ENCODE measurements around the gene PIEZO1. TPM values are rescaled to one million over a fixed set of nuclear protein-coding genes. Genes with fewer than 3 reads are reported as not detected.

PIEZO1 gene
- total RNA-seq, 1 donor from 2014 or later, result 164 TPM

DNA sequence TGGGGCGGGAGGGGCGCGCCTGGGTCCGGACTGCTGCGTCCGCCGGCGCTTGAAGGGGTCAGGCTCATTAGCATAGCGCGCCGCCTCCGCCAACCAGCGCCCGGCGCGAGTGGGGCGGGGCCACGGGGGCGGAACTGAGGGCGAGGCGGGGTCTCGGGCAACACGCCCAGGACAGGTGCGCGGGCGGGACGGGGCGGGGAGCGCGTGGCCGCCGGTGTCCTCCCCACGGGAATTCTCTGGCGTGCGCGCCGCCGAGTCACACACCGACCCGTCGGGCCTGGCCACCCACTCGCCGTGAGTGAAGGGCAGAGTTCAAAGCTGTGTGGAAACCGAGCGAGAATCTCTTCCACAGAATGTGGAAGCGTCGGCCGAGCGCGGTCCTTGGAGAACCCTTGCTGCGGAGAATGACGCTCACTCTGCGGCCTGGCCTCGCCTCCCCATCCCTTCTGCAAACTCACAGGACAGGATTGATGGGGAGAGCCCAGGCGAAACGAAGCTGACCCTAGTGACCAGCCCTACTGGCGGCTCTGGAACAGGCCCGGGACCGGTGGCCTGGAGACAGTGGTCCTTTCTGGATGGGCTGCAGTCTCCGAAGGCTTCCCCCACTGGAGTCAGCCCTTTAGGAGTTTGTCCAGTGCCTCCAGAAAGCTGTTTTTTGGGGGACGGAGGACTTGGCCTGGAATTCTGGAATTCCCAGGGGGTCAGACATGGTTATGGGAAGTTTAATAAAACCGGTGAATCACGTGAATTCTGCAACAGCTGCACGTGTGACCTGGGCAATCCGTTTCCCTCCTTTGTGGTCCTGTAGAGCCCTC, 98.4 kb downstream of the PIEZO1 start, which contains the start of gene SNAI3:
Gene SNAI3, minus strand, starts transcription at position 69 of the 815 bp plus-strand sequence. CDS start 101 bp downstream, outside the sequence.
- Histone ChIP-seq H3K27ac (peak within 1 kb of the TSS; percentile 78), H3K36me3 (no peaks in the 10 kb centered on the region), H3K27me3 (ENCODE audit: low read depth) (peaks cover 58% of the 10 kb centered on the region), H3K4me1 (peaks cover 55% of the 10 kb centered on the region), H3K4me3 (peak within 1 kb of the TSS; percentile 78), H3K9me3 (no peaks in the 10 kb centered on the region)
- TF ChIP-seq, protein P1, sequence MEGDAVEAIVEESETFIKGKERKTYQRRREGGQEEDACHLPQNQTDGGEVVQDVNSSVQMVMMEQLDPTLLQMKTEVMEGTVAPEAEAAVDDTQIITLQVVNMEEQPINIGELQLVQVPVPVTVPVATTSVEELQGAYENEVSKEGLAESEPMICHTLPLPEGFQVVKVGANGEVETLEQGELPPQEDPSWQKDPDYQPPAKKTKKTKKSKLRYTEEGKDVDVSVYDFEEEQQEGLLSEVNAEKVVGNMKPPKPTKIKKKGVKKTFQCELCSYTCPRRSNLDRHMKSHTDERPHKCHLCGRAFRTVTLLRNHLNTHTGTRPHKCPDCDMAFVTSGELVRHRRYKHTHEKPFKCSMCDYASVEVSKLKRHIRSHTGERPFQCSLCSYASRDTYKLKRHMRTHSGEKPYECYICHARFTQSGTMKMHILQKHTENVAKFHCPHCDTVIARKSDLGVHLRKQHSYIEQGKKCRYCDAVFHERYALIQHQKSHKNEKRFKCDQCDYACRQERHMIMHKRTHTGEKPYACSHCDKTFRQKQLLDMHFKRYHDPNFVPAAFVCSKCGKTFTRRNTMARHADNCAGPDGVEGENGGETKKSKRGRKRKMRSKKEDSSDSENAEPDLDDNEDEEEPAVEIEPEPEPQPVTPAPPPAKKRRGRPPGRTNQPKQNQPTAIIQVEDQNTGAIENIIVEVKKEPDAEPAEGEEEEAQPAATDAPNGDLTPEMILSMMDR (IDR thresholded peaks at IDR 0.05), result no peak
- DNase-seq (peak; percentile 92), ATAC-seq (peak; percentile 95 to 96)
- intact Hi-C loops (cut with DNase I), result no loop called here

DNA sequence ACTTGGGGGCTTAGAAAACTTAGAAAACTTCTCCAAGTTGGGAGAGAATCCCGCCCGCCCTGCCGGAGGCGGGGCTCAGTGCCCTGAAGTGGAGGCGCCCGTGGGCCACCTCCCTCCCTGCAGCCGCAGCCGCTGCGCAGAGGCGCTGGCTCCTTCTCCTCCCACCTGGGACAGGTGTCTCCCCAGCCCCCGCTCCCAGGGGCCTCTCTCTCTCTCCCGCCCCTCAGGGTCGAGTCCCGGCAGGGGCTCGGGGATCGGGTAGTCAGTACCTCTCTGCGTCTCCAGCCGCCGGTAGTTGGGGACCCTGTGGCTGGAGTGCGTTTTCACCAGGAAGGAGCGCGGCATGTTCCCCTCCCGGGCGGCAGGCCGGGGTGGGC, 99.0 kb downstream of the PIEZO1 start:
- no peaks in the 10 kb centered on the region for H3K9me3 ChIP-seq
- H3K4me3 ChIP-seq, result peak overlapping the region; percentile 78
- H3K4me1 ChIP-seq, result peaks cover 55% of the 10 kb centered on the region
- peaks cover 58% of the 10 kb centered on the region for H3K27me3 ChIP-seq (ENCODE audit: low read depth)
- DNase-seq, result peak; percentile 74
- TF ChIP-seq, protein P1 (IDR thresholded peaks at IDR 0.05), result no peak
- peak; percentile 77 for ATAC-seq
- peak overlapping the region; percentile 78 for H3K27ac ChIP-seq
- no peaks in the 10 kb centered on the region for H3K36me3 ChIP-seq
- intact Hi-C loops (cut with DNase I), result no loop called here

DNA sequence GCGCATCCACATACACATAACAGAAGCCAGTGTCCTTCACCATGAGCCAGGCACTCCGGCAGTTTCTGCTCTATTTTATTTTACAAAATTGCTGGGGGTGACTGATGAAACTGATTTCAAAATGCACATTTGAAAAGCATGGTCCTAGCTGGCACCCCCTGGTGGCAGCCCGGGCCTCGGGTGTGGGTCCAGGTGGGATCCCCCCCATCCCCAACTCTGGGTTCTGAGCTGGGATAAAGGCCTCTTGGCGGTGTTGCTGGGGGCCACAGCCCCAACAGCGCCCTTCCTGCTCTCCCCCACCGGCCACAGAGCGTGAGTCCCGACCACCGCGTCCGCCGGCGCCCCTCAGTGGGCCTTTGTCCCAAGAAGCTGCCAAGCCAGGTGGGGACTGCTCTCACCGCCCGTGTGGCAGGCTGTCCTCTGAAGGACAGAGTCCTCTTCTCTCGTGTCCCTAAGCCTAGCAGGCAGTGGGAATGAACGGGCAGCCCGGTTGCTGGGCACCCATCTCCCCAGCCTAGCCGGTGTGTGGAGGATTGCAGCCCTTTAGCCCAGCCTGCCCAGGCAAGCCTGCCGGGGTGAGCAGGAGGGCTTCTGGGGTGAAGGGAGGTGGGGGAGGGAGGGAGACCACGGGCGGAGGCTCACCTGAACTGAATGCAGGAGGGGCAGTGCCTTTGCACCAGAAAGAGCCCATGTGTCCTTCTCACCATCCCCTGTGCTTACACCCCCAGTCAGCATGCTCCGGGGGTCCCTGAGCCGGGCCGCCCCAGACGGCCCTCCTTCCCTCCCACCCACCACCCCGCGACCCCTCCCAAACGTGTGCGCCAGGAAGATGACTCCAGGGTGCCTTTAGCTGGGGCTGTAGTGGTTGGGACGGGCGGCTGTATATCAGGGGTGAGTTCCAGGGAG, 99.6 kb downstream of the PIEZO1 start:
- Histone ChIP-seq H3K36me3 (peaks cover 4% of the 10 kb centered on the region), H3K9me3 (no peaks in the 10 kb centered on the region), H3K27me3 (ENCODE audit: low read depth) (peaks cover 53% of the 10 kb centered on the region), H3K4me1 (peaks cover 55% of the 10 kb centered on the region), H3K27ac (peak overlapping the region; percentile 78), H3K4me3 (peak overlapping the region; percentile 78)
- DNase-seq (peak; percentile 61), ATAC-seq (peak; percentile 1 to 6)
- intact Hi-C loops (cut with DNase I), result no loop called here
- TF ChIP-seq, protein P1 (IDR thresholded peaks at IDR 0.05), result peak; percentile 54

DNA sequence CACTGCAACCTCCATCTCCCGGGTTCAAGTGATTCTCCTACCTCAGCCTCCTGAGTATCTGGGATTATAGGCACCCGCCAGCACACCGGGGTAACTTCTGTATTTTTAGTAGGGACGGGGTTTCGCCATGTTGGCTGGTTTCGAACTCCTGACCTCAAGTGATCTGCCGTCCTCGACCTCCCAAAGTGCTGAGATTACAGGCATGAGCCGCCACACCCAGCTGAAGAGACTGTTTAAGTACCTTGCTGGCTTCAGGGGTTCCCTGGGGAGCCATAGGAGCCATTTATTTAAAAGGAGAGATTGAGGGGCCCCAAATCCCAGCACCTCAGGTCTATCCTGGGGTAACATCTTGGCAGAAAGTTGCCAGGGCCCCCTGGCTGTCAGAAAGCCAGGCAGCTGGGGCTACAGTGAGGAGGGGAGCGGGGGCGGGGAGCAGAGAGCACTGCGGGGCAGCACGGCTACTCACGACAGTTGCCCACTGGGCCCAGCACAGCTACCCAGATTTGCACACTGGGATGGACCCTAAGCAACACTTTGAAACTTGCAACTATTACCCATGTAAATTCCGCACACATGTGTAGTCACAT, 100.4 kb downstream of the PIEZO1 start:
- peak; percentile 39 for DNase-seq
- peaks cover 55% of the 10 kb centered on the region for H3K4me1 ChIP-seq
- no peak overlapping the region for H3K27ac ChIP-seq
- H3K4me3 ChIP-seq, result peak overlapping the region; percentile 78
- no peaks in the 10 kb centered on the region for H3K9me3 ChIP-seq
- H3K27me3 ChIP-seq (ENCODE audit: low read depth), result peaks cover 56% of the 10 kb centered on the region
- TF ChIP-seq, protein P1 (IDR thresholded peaks at IDR 0.05), result no peak
- intact Hi-C loops (cut with DNase I), result no loop called here
- no peak for ATAC-seq
- H3K36me3 ChIP-seq, result peaks cover 6% of the 10 kb centered on the region

All from lower lobe of right lung (tissue), 2 donors.